DLD1 (cell line): Measurements from ENCODE around the gene RASGEF1C.

Experiments used
- in situ Hi-C: cut with HindIII; loops from 2 replicates; pipeline ENCODE4 v1.10.0; 2017; ENCODE audit warnings: low sequenced_read_pairs

The RASGEF1C gene

GRCh38 chr5:180191716-180192115 lies 17.3 kb downstream of the RASGEF1C start:
- in situ Hi-C loops, result no loop called here

GRCh38 chr5:180187767-180188166 lies 21.2 kb downstream of the RASGEF1C start:
- in situ Hi-C loops, result no loop called here

GRCh38 chr5:180180846-180181245 lies 28.2 kb downstream of the RASGEF1C start:
- in situ Hi-C loops, result no loop called here

- in situ Hi-C loops, result no loop called here
Measured at GRCh38 chr5:180180421-180180820, 28.6 kb downstream of the RASGEF1C start.

GRCh38 chr5:180179442-180180420 lies 29.3 kb downstream of the RASGEF1C start:
- in situ Hi-C loops, result no loop called here

GRCh38 chr5:180178531-180179441 lies 30.2 kb downstream of the RASGEF1C start:
- in situ Hi-C loops, result no loop called here

- in situ Hi-C loops, result no loop called here
Measured at GRCh38 chr5:180176191-180176590, 32.8 kb downstream of the RASGEF1C start.

- in situ Hi-C loops, result no loop called here
Measured at GRCh38 chr5:180175015-180175431, 34.0 kb downstream of the RASGEF1C start.

- in situ Hi-C loops, result no loop called here
Measured at GRCh38 chr5:180174587-180174972, 34.4 kb downstream of the RASGEF1C start.

GRCh38 chr5:180173875-180174586 lies 35.0 kb downstream of the RASGEF1C start:
- in situ Hi-C loops, result no loop called here

GRCh38 chr5:180173198-180173544 lies 35.8 kb downstream of the RASGEF1C start:
- in situ Hi-C loops, result no loop called here

GRCh38 chr5:180172447-180173197 lies 36.4 kb downstream of the RASGEF1C start:
- in situ Hi-C loops, result no loop called here

GRCh38 chr5:180171568-180172094 lies 37.4 kb downstream of the RASGEF1C start:
- in situ Hi-C loops, result no loop called here

GRCh38 chr5:180170810-180171567 lies 38.0 kb downstream of the RASGEF1C start:
- in situ Hi-C loops, result no loop called here

GRCh38 chr5:180170106-180170809 lies 38.8 kb downstream of the RASGEF1C start:
- in situ Hi-C loops, result no loop called here

- in situ Hi-C loops, result no loop called here
Measured at GRCh38 chr5:180169248-180170105, 39.5 kb downstream of the RASGEF1C start.

- in situ Hi-C loops, result no loop called here
Measured at GRCh38 chr5:180168758-180169157, 40.3 kb downstream of the RASGEF1C start.

GRCh38 chr5:180166176-180166575 lies 42.8 kb downstream of the RASGEF1C start:
- in situ Hi-C loops, result no loop called here
